ENCODE data around the gene IZUMO2.

The IZUMO2 gene

DNA sequence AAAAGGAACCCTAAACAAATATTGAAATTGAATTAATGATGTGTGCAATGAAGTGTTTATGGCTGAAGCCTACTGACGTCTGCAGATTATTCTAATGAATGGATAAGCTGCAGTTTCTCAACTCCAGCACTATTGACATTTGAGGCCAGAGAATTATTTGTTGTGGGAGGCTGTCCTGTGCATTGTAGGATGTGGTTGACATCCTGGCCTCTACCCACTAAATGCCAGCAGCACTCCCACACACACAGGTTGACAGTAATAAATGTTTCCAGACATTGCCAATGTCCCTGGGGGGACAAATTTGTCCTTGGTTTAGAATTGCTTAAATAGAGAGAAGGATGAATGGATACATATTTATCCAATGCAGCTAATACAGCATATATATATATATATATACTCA lies 21.1 kb upstream of the IZUMO2 start:
- Histone ChIP-seq H3K27ac (ENCODE audit: low read depth, low read length) (no peak overlapping the region), H3K4me1 (ENCODE audit: control insufficient read depth, insufficient read depth, low read length) (no peaks in the 10 kb centered on the region), H3K27me3 (ENCODE audit: control insufficient read depth, insufficient read depth, low read length) (no peaks in the 10 kb centered on the region), H3K4me3 (ENCODE audit: low read depth, low read length) (no peak overlapping the region), H3K36me3 (ENCODE audit: control insufficient read depth, insufficient read depth, low read length) (no peaks in the 10 kb centered on the region), H3K9ac (ENCODE audit: low read depth, low read length) (no peak overlapping the region), H3K9me3 (ENCODE audit: control insufficient read depth, insufficient read depth, low read length) (peaks cover 17% of the 10 kb centered on the region)

- Histone ChIP-seq H3K4me3 (ENCODE audit: low read depth, low read length) (no peak overlapping the region), H3K4me1 (ENCODE audit: control insufficient read depth, insufficient read depth, low read length) (no peaks in the 10 kb centered on the region), H3K27me3 (ENCODE audit: control insufficient read depth, insufficient read depth, low read length) (no peaks in the 10 kb centered on the region), H3K9ac (ENCODE audit: low read depth, low read length) (no peak overlapping the region), H3K27ac (ENCODE audit: low read depth, low read length) (no peak overlapping the region), H3K9me3 (ENCODE audit: control insufficient read depth, insufficient read depth, low read length) (peaks cover 24% of the 10 kb centered on the region), H3K36me3 (ENCODE audit: control insufficient read depth, insufficient read depth, low read length) (no peaks in the 10 kb centered on the region)
Measured at GRCh38 chr19:50181121-50181520, 18.0 kb upstream of the IZUMO2 start.

GRCh38 chr19:50178859-50179537 lies 15.9 kb upstream of the IZUMO2 start:
- H3K36me3 ChIP-seq (ENCODE audit: control insufficient read depth, insufficient read depth, low read length): no peaks in the 10 kb centered on the region
- H3K4me1 ChIP-seq (ENCODE audit: control insufficient read depth, insufficient read depth, low read length): no peaks in the 10 kb centered on the region
- H3K9me3 ChIP-seq (ENCODE audit: control insufficient read depth, insufficient read depth, low read length): peaks cover 34% of the 10 kb centered on the region
- H3K27me3 ChIP-seq (ENCODE audit: control insufficient read depth, insufficient read depth, low read length): no peaks in the 10 kb centered on the region
- H3K27ac ChIP-seq (ENCODE audit: low read depth, low read length): no peak overlapping the region
- H3K4me3 ChIP-seq (ENCODE audit: low read depth, low read length): no peak overlapping the region
- H3K9ac ChIP-seq (ENCODE audit: low read depth, low read length): no peak overlapping the region

- Histone ChIP-seq H3K27ac (ENCODE audit: low read depth, low read length) (no peak overlapping the region), H3K9ac (ENCODE audit: low read depth, low read length) (no peak overlapping the region), H3K4me3 (ENCODE audit: low read depth, low read length) (no peak overlapping the region), H3K36me3 (ENCODE audit: control insufficient read depth, insufficient read depth, low read length) (no peaks in the 10 kb centered on the region), H3K9me3 (ENCODE audit: control insufficient read depth, insufficient read depth, low read length) (peaks cover 34% of the 10 kb centered on the region), H3K27me3 (ENCODE audit: control insufficient read depth, insufficient read depth, low read length) (no peaks in the 10 kb centered on the region), H3K4me1 (ENCODE audit: control insufficient read depth, insufficient read depth, low read length) (no peaks in the 10 kb centered on the region)
Measured at GRCh38 chr19:50178320-50178719, 15.2 kb upstream of the IZUMO2 start.

GRCh38 chr19:50176775-50177174 lies 13.7 kb upstream of the IZUMO2 start:
- H3K9me3 ChIP-seq (ENCODE audit: control insufficient read depth, insufficient read depth, low read length): peaks cover 34% of the 10 kb centered on the region
- no peak overlapping the region for H3K27ac ChIP-seq (ENCODE audit: low read depth, low read length)
- no peak overlapping the region for H3K9ac ChIP-seq (ENCODE audit: low read depth, low read length)
- H3K4me3 ChIP-seq (ENCODE audit: low read depth, low read length): no peak overlapping the region
- no peaks in the 10 kb centered on the region for H3K36me3 ChIP-seq (ENCODE audit: control insufficient read depth, insufficient read depth, low read length)
- no peaks in the 10 kb centered on the region for H3K27me3 ChIP-seq (ENCODE audit: control insufficient read depth, insufficient read depth, low read length)
- H3K4me1 ChIP-seq (ENCODE audit: control insufficient read depth, insufficient read depth, low read length): no peaks in the 10 kb centered on the region

DNA sequence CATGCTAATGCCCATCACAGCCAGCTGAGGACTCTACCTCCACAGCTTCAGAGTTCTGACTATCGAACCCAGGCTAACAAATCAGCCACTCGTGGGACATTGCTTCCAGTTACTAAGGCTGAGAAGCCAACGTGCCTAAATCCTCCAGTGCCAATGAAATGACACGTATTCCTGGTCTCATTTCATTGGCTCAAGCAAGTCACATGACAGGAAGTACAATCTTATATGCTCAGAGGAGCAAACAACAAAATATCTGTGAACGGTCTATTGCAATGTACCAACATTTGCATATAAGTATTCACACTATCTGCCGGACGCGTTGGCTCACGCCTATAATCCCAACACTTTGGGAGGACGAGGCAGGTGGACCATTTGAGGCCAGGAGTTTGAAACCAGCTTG lies 12.8 kb upstream of the IZUMO2 start:
- no peaks in the 10 kb centered on the region for H3K27me3 ChIP-seq (ENCODE audit: control insufficient read depth, insufficient read depth, low read length)
- peaks cover 36% of the 10 kb centered on the region for H3K9me3 ChIP-seq (ENCODE audit: control insufficient read depth, insufficient read depth, low read length)
- H3K9ac ChIP-seq (ENCODE audit: low read depth, low read length): no peak overlapping the region
- no peaks in the 10 kb centered on the region for H3K36me3 ChIP-seq (ENCODE audit: control insufficient read depth, insufficient read depth, low read length)
- no peak overlapping the region for H3K27ac ChIP-seq (ENCODE audit: low read depth, low read length)
- H3K4me1 ChIP-seq (ENCODE audit: control insufficient read depth, insufficient read depth, low read length): no peaks in the 10 kb centered on the region
- H3K4me3 ChIP-seq (ENCODE audit: low read depth, low read length): no peak overlapping the region

DNA sequence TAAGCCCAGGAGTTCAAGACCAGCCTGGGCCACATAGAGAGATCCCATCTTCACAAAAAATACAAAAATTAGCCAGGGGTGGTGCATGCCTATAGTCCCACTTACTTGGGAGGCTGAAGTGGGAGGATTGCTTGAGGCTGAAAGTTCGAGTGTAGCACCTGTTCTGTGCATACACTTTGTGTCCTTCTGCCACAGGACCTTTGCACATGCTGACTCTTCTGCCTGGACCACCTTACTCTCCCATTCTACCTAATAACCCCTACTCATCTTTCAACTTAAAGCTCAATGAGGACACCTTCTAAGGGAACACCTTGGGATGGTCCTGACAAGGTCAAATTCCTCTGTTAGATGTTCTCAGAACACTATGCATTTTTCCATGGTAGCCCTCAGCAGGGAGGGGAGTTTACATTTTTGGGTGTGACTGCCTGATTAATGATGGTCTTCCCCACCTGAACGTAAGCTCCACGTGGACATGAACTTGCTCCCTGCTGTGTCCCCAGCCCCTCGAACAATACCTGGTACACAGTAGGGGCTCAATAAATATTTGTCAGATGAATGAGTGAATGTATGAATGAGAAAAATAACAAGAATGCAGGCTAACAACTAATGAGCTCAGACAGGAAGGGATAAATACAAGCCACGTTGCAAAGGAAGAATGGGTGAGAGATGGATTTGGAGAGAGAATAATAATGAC lies 11.2 kb upstream of the IZUMO2 start:
- Histone ChIP-seq H3K27me3 (ENCODE audit: control insufficient read depth, insufficient read depth, low read length) (no peaks in the 10 kb centered on the region), H3K4me3 (ENCODE audit: low read depth, low read length) (no peak overlapping the region), H3K9me3 (ENCODE audit: control insufficient read depth, insufficient read depth, low read length) (peaks cover 36% of the 10 kb centered on the region), H3K9ac (ENCODE audit: low read depth, low read length) (no peak overlapping the region), H3K4me1 (ENCODE audit: control insufficient read depth, insufficient read depth, low read length) (no peaks in the 10 kb centered on the region), H3K36me3 (ENCODE audit: control insufficient read depth, insufficient read depth, low read length) (no peaks in the 10 kb centered on the region), H3K27ac (ENCODE audit: low read depth, low read length) (no peak overlapping the region)

GRCh38 chr19:50173127-50173526 lies 10.0 kb upstream of the IZUMO2 start:
- H3K27ac ChIP-seq (ENCODE audit: low read depth, low read length): no peak overlapping the region
- H3K27me3 ChIP-seq (ENCODE audit: control insufficient read depth, insufficient read depth, low read length): no peaks in the 10 kb centered on the region
- no peaks in the 10 kb centered on the region for H3K36me3 ChIP-seq (ENCODE audit: control insufficient read depth, insufficient read depth, low read length)
- no peaks in the 10 kb centered on the region for H3K4me1 ChIP-seq (ENCODE audit: control insufficient read depth, insufficient read depth, low read length)
- peaks cover 38% of the 10 kb centered on the region for H3K9me3 ChIP-seq (ENCODE audit: control insufficient read depth, insufficient read depth, low read length)
- no peak overlapping the region for H3K9ac ChIP-seq (ENCODE audit: low read depth, low read length)
- H3K4me3 ChIP-seq (ENCODE audit: low read depth, low read length): no peak overlapping the region

DNA sequence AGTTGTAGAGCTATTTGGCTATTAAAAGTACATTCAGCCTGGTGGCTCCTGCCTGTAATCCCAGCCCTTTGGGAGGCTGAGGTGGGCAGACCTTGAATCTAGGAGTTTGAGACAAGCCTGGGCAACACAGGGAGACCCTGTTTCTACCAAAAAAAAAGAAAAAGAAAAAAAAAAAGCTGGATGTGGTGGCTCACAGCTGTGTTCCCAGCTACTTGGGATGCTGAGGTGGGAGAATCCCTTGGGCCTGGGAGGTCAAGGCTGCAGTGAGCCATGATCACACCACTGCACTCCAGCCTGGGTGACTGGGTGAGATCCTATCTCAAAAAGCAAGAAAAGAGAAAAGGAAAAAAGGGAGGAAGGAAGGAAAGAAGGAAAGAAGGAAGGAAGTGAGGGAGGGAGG lies 9.6 kb upstream of the IZUMO2 start:
- Histone ChIP-seq H3K27me3 (ENCODE audit: control insufficient read depth, insufficient read depth, low read length) (no peaks in the 10 kb centered on the region), H3K4me3 (ENCODE audit: low read depth, low read length) (no peak overlapping the region), H3K4me1 (ENCODE audit: control insufficient read depth, insufficient read depth, low read length) (no peaks in the 10 kb centered on the region), H3K27ac (ENCODE audit: low read depth, low read length) (no peak overlapping the region), H3K9me3 (ENCODE audit: control insufficient read depth, insufficient read depth, low read length) (peaks cover 38% of the 10 kb centered on the region), H3K9ac (ENCODE audit: low read depth, low read length) (no peak overlapping the region), H3K36me3 (ENCODE audit: control insufficient read depth, insufficient read depth, low read length) (no peaks in the 10 kb centered on the region)

GRCh38 chr19:50171752-50172151 lies 8.7 kb upstream of the IZUMO2 start:
- H3K4me1 ChIP-seq (ENCODE audit: control insufficient read depth, insufficient read depth, low read length): no peaks in the 10 kb centered on the region
- no peak overlapping the region for H3K27ac ChIP-seq (ENCODE audit: low read depth, low read length)
- H3K4me3 ChIP-seq (ENCODE audit: low read depth, low read length): no peak overlapping the region
- H3K36me3 ChIP-seq (ENCODE audit: control insufficient read depth, insufficient read depth, low read length): no peaks in the 10 kb centered on the region
- H3K27me3 ChIP-seq (ENCODE audit: control insufficient read depth, insufficient read depth, low read length): no peaks in the 10 kb centered on the region
- H3K9ac ChIP-seq (ENCODE audit: low read depth, low read length): no peak overlapping the region
- peaks cover 40% of the 10 kb centered on the region for H3K9me3 ChIP-seq (ENCODE audit: control insufficient read depth, insufficient read depth, low read length)

GRCh38 chr19:50167314-50167721 lies 4.2 kb upstream of the IZUMO2 start:
- Histone ChIP-seq H3K27me3 (ENCODE audit: control insufficient read depth, insufficient read depth, low read length) (no peaks in the 10 kb centered on the region), H3K36me3 (ENCODE audit: control insufficient read depth, insufficient read depth, low read length) (no peaks in the 10 kb centered on the region), H3K9me3 (ENCODE audit: control insufficient read depth, insufficient read depth, low read length) (peaks cover 34% of the 10 kb centered on the region), H3K4me1 (ENCODE audit: control insufficient read depth, insufficient read depth, low read length) (no peaks in the 10 kb centered on the region), H3K4me3 (ENCODE audit: low read depth, low read length) (no peak overlapping the region), H3K27ac (ENCODE audit: low read depth, low read length) (no peak overlapping the region), H3K9ac (ENCODE audit: low read depth, low read length) (no peak overlapping the region)

All from HUES48 (cell line).